Umbilical cord (tissue), 2 donors: ENCODE data around the gene ISM1. TPM values are rescaled to one million over a fixed set of nuclear protein-coding genes. Genes with fewer than 3 reads are reported as not detected.

ENCODE experiments used
- DNase-seq: peaks from one replicate; pipeline ENCODE4 v3.0.0-alpha.2; 2015; ENCODE audit warnings: low spot score
- total RNA-seq: library from RNA; depleted of rRNA; stranded (reverse); fragments of >200 nt; gene quantifications from one replicate; pipeline ENCODE4 v1.2.3, GENCODE V29; 2014; ENCODE audit warnings: low replicate concordance; ENCODE audit not compliant: insufficient read depth

The ISM1 gene
- total RNA-seq, 1 donor from 2014 or later: 6.7 TPM

DNA sequence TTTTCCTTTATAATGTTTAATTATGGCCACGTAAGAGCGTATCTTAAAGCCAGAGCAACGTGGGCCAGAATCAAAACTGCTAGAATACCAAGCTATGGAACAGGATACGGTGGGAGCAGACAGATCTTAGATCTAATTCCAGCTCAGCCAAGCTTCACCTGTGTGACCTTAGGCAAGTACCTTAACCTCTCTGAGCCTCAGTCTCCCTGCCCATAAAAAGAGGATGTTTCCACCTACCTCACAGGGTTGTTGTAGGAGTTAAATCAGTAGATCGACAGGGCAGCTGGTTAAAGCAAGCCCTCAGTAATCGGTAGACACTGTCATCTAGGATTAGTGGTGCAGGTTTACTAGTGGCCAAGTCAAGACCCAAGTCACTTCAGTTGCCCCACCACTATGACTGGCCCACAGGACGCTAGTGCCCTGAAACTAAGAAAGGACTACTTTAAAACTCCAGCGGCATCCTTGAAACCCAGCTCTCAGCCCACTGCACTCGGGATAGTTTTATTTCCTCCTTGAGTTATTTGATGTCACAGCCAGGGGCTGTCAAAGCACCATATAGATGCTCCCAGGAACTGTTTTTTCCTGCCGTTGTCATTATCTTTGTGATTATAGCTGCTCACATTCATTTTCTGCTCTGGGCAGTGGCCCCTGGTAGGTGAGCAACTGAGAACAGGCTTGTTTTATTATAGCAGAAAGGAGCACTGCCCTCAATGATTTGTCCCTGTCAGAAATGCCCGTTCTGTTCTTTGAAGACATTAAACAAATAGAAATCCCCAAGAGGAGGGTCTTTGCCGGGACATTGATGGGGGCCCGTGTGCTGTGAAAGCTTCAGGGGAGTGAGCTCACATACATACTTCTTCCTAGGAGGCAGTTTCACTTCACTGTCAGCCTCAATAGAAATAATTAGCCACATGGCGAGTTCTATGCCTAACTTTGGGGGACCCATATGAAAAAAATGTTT lies 63.1 kb downstream of the ISM1 start:
- no peak for DNase-seq

DNA sequence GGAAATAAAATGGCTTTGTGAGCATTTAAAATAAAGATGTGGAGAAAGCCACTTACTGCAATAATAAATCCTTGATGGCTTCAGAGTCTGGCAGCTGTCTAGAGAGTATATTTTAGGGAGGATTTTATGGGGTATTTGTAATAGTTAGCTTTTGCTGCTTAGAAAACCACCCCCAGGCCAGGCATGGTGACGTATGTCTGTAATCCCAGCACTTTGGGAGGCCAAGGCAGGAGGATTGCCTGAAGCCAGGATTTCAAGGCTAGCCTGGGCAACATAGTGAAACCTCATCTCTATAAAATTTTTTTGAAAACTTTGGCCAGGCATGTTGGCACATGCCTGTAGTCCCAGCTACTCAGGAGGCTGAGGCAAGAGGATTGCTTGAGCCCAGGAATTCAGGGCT lies 63.8 kb downstream of the ISM1 start:
- DNase-seq: no peak

DNA sequence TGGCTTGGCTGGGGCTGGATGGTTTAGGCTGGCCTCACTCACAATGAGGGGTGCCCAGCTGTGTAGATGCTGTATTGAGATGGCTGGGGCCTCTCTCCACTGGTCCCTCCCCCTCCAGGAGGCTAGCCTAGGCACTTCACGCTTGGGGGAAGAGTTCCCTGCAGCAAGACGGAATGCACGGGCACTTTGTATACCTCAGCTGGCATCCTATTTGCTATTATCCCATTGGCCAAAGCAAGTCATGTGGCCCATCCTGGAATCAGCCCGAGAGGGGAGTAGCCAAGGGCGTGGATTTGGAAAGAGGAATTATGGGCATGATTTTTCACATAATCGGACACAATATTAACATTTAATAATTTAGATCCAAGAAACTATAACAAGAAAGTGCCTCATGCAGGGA lies 64.3 kb downstream of the ISM1 start:
- DNase-seq: no peak

DNA sequence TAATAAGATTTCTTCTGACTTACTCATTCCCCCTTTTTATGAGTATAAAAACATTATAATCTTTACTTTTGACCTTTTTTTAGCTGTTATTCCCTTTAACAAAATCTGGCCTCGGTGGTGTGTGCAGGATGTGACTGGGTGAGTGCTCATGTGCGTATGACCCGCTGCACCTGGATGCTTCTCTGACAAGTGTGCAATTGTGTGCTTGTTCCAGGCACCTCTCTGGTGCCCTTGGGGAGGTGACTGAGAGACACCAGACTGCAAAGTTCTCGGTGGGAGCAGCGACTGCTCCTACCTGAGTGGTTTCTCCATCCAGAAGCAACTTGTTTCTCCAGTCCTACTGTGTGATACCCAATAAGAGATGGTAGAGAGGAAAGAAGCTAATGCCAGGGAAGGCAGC lies 65.0 kb downstream of the ISM1 start:
- DNase-seq: no peak

DNA sequence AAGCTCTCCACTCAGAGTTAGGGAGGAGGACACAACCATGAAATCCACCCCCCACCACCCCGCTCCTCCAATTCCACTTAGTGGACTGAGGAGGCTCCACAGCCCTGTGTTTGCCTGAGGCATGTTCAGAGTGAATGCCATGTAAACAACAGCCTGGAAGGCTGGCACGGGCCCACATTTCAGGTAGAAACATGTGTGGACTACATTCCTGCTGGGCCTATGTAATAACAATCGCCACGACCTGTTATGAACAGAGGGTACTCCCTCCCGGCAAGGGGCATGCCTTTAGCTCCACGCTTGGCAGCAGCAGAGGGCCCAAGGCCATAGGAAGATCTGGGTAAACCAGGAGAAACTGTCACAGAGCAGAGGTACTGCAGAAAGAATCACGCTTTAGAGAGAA lies 65.5 kb downstream of the ISM1 start:
- DNase-seq: peak; percentile 52

DNA sequence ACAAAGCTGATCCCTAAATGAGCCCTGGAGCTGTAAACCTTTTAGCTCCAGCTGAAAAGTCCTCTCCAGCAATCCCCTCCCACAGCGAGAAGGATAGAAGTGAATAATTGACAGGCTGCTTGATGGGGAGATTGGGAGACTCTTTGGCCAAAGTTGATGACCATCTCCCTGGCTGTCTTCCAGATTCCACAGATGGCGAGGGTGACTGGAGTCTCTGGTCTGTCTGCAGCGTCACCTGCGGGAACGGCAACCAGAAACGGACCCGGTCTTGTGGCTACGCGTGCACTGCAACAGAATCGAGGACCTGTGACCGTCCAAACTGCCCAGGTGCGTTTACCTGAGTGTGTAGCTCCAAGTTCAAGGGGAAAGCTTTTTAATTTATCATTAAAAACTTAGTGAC lies 67.3 kb downstream of the ISM1 start:
- DNase-seq: no peak

DNA sequence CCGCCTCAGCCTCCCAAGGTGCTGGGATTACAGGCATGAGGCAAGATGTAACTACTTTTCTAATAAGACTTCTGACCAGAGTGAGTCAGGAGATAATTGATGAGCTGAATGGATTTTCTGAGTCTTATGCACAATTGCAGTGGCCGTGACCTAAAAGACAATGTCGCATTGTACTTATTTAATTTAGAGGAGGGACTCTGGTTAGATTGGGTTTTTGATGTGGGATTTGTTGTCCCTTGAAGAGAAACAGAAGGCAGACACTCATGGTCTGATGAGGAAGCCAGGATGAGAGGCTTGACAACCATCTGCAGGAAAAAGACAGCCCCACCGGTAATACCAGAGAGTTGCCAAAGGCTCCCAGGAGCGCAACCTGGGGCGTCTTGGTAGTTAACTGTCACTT lies 68.0 kb downstream of the ISM1 start:
- DNase-seq: no peak

DNA sequence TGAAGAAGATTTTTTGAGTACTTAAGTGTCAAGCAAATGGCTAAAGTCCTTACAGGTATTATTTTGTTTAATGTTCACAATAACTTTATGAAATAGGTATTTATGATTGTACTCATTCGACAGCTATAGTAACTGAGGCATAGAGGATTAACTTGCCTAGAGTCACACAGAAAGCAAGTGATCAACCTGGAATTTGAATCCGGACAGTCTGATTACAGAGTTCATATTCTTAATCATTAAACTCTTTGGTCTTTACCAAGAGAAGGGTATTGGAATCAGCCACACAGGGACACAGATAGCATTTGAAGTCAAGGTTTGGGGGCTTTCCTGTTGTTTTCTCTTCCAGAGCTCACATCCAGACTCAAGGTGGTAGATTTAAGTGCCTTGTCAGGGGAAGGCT lies 69.7 kb downstream of the ISM1 start:
- no peak for DNase-seq

DNA sequence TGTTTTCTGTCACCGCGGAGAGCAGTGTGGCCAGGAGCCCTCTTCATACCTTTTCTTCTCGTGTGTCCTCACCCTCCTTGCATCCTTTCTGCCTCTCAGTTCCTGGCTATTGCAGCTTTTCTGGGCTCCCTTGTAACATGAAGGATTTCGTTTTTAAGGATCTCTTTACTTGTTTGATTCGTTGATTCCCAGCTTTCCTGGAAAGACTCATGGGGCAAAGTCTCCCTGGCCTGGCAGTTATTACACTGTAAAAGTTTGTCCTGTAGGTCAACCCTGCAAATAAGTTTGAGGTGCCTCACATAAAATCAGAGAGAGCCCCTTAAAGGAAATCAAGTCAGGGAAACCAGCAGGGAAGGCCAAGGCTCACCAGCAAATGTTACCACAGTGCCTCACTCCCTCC lies 70.1 kb downstream of the ISM1 start:
- no peak for DNase-seq

DNA sequence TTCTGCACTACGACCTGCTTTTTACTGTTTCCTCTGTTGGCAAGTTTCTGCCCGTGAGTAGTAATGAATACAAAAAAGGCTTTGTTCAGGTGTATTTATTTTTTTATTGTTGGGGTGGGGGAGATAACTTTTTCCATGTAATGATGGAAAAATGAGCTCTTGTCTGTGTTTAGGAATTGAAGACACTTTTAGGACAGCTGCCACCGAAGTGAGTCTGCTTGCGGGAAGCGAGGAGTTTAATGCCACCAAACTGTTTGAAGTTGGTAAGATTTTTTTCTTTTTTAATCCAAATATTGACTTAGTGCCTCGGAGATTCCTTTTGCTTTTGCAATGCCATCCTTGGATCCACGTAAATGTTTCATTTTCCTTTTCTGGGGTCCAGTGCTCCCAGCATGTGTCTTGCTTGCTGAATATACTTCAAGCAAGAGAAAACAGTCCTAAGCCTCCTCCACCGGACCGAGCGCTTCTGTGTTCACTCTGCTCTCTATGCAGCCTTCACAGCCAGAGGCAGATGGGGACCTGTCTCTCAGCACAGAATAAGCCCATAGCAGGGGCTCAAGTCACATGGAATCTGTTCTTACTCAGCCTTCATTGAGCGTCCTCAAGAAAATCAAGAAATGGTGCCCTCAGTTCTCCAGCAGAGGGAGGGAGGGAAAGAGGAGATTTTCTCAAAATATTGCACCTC lies 71.3 kb downstream of the ISM1 start:
- DNase-seq: no peak

DNA sequence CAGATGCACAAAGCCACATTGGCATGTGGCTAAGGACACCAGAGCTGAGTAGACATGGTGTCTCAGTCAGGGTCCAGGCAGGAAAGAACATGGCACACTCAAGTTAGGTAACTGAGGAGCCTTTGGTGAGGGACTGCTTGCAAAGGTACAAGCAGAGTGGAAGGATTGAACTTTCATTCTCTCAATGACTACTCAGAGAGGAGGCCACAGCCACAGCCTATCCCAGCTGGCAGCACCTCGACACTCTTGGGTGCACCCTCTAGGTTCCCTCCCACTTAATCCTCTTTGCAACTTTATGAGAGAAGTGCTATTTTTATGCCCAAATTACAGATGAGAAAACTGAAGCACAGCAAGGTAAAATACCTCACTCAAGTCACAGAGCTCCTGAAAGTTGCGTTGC lies 73.4 kb downstream of the ISM1 start:
- no peak for DNase-seq

DNA sequence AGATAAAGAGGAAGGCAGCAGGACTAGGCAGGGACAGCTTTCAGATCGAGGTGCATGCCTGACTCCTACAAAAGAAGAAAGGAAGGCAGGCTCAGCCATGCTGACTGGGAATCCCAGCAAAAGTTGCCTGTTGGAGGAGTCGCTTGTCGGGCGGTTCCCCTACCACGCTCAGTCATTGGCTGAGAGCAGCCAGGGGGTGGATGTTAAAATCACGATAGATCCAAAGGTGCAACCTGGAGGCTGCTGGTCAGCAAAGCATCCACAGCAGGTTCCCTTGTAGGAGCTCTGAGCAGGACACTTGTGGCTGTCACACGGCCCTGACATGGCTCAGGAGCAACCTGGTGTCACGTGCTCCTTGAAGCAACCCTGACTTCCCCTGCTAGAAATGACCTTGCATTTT lies 74.6 kb downstream of the ISM1 start:
- DNase-seq: peak; percentile 6

DNA sequence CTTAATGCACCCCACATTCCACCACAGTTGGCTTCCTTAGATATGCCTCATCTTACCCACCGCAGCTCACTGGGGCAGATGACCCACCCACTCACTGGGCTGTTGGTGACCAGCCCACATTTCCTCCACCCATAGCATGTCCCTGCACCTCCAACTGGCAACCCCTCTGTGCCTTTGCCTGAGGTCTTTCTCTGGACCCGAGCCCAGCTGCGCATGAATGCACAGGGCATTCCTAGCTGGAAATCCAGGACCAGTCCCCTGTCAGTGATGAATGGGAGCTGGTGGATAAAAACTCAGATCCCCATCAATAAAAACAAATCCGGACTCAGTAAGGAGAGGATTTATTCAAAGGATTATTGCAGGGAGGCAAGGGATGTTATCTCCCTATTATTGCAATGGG lies 75.0 kb downstream of the ISM1 start:
- peak; percentile 84 for DNase-seq

DNA sequence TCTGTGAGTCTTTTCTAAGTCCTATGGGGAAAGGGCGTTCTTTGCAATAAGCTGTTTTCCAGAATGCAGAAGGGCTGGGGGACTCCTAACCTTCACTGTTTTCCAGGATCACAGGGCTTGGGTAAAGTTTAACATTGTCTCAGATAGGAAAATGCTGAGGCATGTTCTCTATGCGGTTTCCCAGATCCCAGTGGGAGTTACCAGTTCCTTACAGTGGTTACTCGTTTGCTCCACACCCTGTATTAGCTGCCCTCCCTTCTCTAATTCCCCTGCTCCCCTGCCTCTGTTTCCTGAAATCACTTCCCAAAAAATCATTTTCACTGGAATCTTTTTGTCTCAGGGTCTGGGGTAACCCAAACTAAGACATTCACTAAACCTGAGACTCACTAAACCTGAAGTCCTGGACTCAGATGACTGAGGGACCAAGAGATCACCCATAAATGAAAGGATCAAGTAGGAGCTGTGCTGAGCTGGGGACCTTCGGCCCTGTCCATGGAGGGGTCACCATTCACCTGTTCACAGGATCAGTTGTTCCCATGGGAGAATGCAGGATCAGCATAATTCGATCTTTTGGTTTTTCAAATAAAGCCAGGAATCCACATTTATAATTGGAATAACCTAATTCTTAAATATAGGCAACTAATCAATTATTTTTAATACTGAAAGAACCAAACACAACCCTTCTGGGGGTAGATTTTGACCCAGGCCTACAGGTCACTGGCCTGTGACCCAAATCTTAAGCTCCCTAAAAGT lies 76.2 kb downstream of the ISM1 start:
- no peak for DNase-seq

DNA sequence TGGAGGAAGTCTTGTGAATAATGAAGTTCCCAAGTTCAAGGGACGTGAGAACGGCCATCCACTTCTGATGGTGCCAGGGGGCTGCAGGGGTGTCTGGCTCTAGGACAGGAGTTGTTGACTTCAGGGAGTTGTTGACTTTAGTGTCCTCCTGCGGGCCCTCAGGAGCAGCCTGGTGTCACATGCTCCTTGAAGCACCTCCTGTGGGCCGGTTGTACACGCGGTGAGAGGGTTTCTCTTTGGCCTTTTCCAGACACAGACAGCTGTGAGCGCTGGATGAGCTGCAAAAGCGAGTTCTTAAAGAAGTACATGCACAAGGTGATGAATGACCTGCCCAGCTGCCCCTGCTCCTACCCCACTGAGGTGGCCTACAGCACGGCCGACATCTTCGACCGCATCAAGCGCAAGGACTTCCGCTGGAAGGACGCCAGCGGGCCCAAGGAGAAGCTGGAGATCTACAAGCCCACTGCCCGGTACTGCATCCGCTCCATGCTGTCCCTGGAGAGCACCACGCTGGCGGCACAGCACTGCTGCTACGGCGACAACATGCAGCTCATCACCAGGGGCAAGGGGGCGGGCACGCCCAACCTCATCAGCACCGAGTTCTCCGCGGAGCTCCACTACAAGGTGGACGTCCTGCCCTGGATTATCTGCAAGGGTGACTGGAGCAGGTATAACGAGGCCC lies 77.8 kb downstream of the ISM1 start:
- DNase-seq: no peak

DNA sequence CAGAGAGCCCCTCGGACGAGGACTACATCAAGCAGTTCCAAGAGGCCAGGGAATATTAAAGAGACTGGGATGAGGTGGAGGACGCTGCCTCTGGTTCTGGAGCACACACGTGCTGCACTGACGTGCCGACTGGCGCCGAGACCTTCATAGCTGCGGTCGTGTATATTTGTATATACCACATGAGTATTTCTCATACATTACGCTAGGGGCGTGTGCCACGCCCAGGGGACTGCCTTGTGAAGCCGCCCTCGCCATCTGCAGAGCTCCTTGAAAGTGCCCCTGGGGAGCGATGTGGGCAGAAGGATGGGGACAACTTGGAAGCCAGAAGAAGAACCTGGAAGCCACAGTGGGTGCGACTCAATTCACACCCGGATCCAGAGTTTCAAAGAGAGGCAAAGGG lies 78.3 kb downstream of the ISM1 start:
- DNase-seq: no peak

DNA sequence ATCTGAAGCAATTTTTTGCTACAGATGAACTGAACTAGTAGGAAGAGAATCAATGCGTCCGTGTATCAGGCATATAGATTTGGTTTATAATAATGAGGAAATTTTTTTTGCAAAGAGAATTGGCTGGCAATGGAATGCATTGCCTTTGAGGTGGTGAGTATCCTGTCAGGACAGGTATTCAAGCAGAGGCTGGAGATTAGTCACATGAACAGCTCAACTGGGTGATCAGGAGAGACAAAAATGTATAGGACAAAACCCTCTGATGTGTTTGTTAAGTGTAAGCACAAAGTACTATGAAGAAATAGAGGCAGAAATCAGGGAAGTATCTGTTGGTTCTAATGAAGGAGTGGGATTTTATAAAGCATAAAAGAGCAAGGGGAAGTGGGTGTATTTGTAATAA lies 80.5 kb downstream of the ISM1 start:
- no peak for DNase-seq

DNA sequence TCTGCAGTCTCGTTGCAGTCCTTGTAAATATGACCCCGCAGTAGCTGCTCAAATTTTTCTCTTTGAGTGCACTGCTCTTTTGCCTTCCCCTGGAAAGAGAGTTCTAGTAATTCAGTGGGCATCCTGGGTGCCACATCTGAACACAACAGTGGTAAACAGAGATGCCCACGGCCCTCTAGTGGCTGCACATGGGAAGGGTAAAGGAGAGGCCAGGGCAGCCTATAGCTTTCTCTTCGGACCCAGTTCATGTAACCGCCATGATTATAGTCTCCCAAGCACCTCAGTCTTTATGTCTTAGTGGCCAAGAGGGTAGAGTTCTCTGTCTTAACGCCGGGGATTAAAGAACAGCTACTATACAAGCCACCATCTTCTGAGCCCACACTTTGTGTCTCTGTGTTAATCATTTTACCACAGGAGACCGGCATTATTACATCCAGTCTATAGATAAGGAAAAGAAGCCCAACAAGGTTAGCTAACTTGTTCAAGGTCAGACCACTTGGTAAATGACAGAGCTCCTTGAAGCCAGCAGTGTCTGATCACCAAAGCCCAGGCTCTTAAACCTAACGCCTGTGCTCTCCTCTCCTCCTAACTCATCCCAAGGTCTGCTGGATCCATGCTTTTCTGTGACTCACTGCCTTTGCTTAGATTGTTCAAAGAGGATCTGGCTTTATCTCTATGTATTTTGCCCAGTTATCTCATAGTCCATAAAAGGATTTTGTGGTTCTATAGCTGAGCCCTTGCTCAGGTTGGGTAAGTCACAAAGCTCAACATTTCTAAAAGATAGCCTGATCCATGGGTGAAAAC lies 81.8 kb downstream of the ISM1 start:
- DNase-seq: peak; percentile 83

DNA sequence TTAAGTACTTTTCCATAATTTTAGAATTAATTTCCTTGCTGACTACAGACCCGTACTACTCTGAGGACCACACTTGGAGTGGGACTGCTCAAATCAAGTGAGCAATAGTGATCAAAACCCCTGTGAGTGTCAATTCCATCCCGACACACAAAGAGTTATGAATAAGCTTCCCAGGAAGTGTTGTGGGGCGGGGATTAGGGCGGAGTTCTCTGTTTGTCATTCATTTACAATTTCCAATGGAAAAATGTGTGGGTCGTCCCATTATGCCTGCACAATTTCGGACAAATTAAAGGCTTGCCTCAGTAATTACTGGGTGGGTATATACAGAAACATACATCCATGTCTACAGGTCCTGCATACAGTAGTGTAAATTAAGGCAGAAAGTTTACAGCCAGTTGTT lies 84.2 kb downstream of the ISM1 start:
- DNase-seq: no peak

DNA sequence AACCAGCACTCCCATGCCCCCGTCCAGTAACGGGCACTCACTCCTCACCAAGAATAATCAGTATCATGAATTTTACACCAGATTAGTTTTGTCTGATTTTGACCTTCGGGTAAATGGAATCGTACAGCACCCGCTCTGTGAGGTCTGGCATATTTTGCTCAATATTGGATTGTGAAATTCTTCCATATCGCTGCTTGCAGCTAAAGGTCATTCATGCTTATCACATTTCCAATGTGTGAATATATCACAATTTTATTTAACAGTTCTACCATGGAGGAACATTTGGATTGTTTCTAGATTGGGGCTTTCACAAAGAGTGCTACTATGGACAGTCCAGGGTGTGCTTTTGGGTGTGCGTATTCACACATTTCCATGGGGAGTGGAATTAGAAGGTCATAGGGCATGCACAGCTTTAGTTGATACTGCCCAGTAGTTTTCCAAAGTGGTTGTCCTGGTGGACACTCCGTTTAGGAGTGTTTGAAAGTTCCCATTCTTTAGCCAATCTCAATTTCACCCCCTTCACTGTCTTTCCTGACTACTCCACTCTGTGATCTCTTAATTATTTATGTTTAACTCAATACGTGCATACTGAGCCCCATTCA lies 86.6 kb downstream of the ISM1 start:
- no peak for DNase-seq

DNA sequence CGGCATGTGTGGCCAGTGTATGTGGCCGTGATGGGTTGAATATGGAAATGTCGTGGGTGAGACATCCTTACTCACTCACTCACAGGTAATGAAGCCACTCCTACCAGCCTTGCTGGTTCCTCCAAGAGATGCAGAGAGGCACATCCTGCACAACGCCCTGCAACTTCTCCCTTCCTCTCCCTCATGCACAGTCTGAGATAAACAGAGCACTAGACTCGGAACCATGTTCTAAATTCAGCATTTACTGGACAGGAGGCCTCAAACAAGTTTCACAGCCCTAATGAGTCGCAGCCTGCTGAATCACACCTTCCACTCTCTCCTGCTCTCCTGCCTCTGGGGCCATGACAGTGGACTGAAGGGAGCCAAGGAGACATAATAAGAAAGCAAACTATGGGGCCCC lies 91.2 kb downstream of the ISM1 start:
- no peak for DNase-seq
